GM12801 (cell line): Measurements from ENCODE around the gene RPL41.

Source experiments
- CTCF ChIP-seq: IDR thresholded peaks from one replicate; pipeline ENCODE4 v1.5.1; 2011; ENCODE audit warnings: control low read depth; ENCODE audit not compliant: insufficient read length; ENCODE audit errors: extremely low read depth

Gene RPL41

GRCh38 chr12:56116267-56117081 lies at the start of gene RPL41:
TSS of gene RPL41 (plus strand) at chr12:56116633.
- TF ChIP-seq CTCF = no peak

GRCh38 chr12:56071648-56072047 lies 44.8 kb upstream of the RPL41 start:
- no peak for TF ChIP-seq CTCF

- TF ChIP-seq CTCF = no peak
Observed at GRCh38 chr12:56074396-56074795, 42.0 kb upstream of the RPL41 start.

- no peak for TF ChIP-seq CTCF
Observed at GRCh38 chr12:56078427-56078826, 38.0 kb upstream of the RPL41 start.

- TF ChIP-seq CTCF = no peak
Observed at GRCh38 chr12:56078931-56079722, 37.3 kb upstream of the RPL41 start.

- TF ChIP-seq CTCF = no peak
Observed at GRCh38 chr12:56079723-56080555, 36.5 kb upstream of the RPL41 start, which contains the start of gene ERBB3. TSS of gene ERBB3 (plus strand) at chr12:56080165. CDS start at chr12:56080301, 136 bp downstream.
